Uterus (tissue), 4 donors: Measurements from ENCODE around the gene SH3BP5. TPM values are rescaled to one million over a fixed set of nuclear protein-coding genes. Genes with fewer than 3 reads are reported as not detected.

Source experiments
- DNase-seq, 2 donors: peaks; one replicate each; pipeline ENCODE4 v3.0.0-alpha.2; 2019 to 2020
- H3K27ac ChIP-seq, 2 donors: fragments of 200-600 bp; sonication (generic); 1 replicate in 1 of 2; 2 replicates in 1 of 2; pipeline ENCODE4 v1.5.1; 2016 to 2018
- H3K27me3 ChIP-seq, 2 donors: fragments of 200-600 bp; sonication (generic); one replicate each; pipeline ENCODE4 v1.5.1; 2018 to 2019; ENCODE audit warnings: control low read depth in 1 of 2
- H3K36me3 ChIP-seq, 2 donors: fragments of 200-600 bp; sonication (generic); one replicate each; pipeline ENCODE4 v1.5.1; 2019; ENCODE audit warnings: control low read depth in 1 of 2
- H3K4me1 ChIP-seq, 2 donors: fragments of 200-600 bp; sonication (generic); one replicate each; pipeline ENCODE4 v1.5.1; 2018 to 2019; ENCODE audit warnings: control low read depth in 1 of 2
- H3K4me3 ChIP-seq, 2 donors: fragments of 200-600 bp; sonication (generic); 1 replicate in 1 of 2; 2 replicates in 1 of 2; pipeline ENCODE4 v1.5.1; 2018 to 2019; ENCODE audit warnings: mild to moderate bottlenecking in 1 of 2
- H3K9me3 ChIP-seq, 2 donors: fragments of 200-600 bp; sonication (generic); one replicate each; pipeline ENCODE4 v1.5.1; 2019; ENCODE audit warnings: control low read depth in 1 of 2
- CTCF ChIP-seq, 4 experiments: fragments of 200-600 bp in 2 of 4; fragments of 450-650 bp in 2 of 4; sonication (generic) in 2 of 4; IDR thresholded peaks; one replicate each; pipeline ENCODE4 v1.5.1; 2016 to 2019; ENCODE audit warnings: antibody characterized with exemption in 4 of 4, mild to moderate bottlenecking in 2 of 4, moderate library complexity in 1 of 4
- POLR2A ChIP-seq, 2 donors: fragments of 450-650 bp; IDR thresholded peaks; one replicate each; pipeline ENCODE4 v1.6.1; 2016; ENCODE audit warnings: antibody characterized with exemption in 2 of 2, mild to moderate bottlenecking in 1 of 2, moderate library complexity in 1 of 2
- intact Hi-C: fragments of 100-400 bp; cut with DNase I; formaldehyde crosslinking; loops from one replicate; pipeline ENCODE4 v1.15.1; 2023; ENCODE audit warnings: low total_unique reads
- total RNA-seq, 4 donors: library from RNA; depleted of rRNA in 3 of 4; stranded (reverse); fragments of >200 nt in 3 of 4; gene quantifications; one replicate each; pipeline versions ENCODE4 v1.1.0 to v1.2.4, GENCODE V29; 2014 to 2023
- donor health status: DM: yes; HTN: yes; CAD: no.

SH3BP5 gene
- total RNA-seq, 4 donors from 2014 or later: 58.8 to 154 (median 75.5) TPM

DNA sequence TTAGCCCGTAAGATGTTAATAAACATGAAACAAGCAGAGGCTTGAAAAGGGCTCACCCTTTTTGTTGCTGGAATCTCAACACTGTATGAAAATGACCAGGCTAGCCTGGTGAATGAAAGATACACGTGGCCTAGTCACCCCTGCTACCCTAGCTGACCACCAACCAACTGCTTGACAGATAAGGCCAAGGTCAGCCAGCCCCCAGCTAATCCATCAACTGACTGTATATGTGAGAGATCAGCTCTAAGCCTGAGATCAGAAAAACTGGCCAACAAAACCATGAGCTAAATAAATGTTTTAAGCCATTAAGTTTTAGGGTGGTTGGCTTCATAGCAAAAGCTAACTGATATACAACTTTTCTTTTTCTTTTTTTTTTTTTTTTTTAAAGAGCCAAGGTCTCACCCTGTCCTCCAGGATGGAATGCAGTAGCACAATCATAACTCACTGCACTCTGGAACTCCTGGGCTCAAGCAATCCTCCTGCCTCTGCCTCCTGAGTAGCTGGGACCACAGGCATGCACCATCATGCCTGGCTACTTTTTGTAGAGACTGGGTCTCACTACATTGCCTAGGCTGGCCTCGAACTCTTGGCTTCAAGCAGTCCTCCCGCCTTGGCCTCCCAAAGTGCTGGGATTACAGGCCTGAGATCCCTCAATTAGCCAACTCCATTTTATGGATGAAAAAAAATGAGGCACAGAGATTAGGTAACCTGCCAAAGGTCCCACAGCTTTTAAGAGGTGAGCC, 34.6 kb downstream of the SH3BP5 start:
- Histone ChIP-seq H3K4me3 (no peak overlapping the region), H3K9me3 (no peaks in the 10 kb centered on the region), H3K36me3 (no peaks in the 10 kb centered on the region), H3K27me3 (no peaks in the 10 kb centered on the region), H3K27ac (peak overlapping the region; percentile 79 to 83), H3K4me1 (peaks cover 10 to 28% of the 10 kb centered on the region in 2 donors)
- no peak for DNase-seq
- no peak for TF ChIP-seq POLR2A (IDR thresholded peaks at IDR 0.05)
- TF ChIP-seq CTCF (IDR thresholded peaks at IDR 0.05): no peak
- intact Hi-C loops: no loop called here

- TF ChIP-seq CTCF (IDR thresholded peaks at IDR 0.05) (no peak), POLR2A (IDR thresholded peaks at IDR 0.05) (no peak)
- no peaks in the 10 kb centered on the region for H3K27me3 ChIP-seq
- no peaks in the 10 kb centered on the region for H3K9me3 ChIP-seq
- no peak overlapping the region for H3K4me3 ChIP-seq
- intact Hi-C loops: no loop called here
- no peaks in the 10 kb centered on the region for H3K36me3 ChIP-seq
- peaks cover 20 to 41% of the 10 kb centered on the region in 2 donors for H3K4me1 ChIP-seq
- DNase-seq: peak in 1 of 2 donors; percentile 76
- H3K27ac ChIP-seq: peak overlapping the region; percentile 79 to 83
Measured at GRCh38 chr3:15295506-15295905, 36.9 kb downstream of the SH3BP5 start.

GRCh38 chr3:15294929-15295328, 37.5 kb downstream of the SH3BP5 start:
- TF ChIP-seq CTCF (IDR thresholded peaks at IDR 0.05) (no peak), POLR2A (IDR thresholded peaks at IDR 0.05) (no peak)
- DNase-seq: no peak
- Histone ChIP-seq H3K4me1 (peaks cover 20 to 46% of the 10 kb centered on the region in 2 donors), H3K4me3 (no peak overlapping the region), H3K27me3 (no peaks in the 10 kb centered on the region), H3K9me3 (no peaks in the 10 kb centered on the region), H3K27ac (peak overlapping the region; percentile 79 to 83), H3K36me3 (no peaks in the 10 kb centered on the region)
- intact Hi-C loops: no loop called here

GRCh38 chr3:15292765-15293522, 39.4 kb downstream of the SH3BP5 start:
- no peaks in the 10 kb centered on the region for H3K9me3 ChIP-seq
- no peaks in the 10 kb centered on the region for H3K27me3 ChIP-seq
- no peak overlapping the region for H3K4me3 ChIP-seq
- TF ChIP-seq CTCF (IDR thresholded peaks at IDR 0.05) (no peak), POLR2A (IDR thresholded peaks at IDR 0.05) (no peak)
- H3K36me3 ChIP-seq: no peaks in the 10 kb centered on the region
- intact Hi-C loops: no loop called here
- peak overlapping the region; percentile 79 to 83 for H3K27ac ChIP-seq
- DNase-seq: peak; percentile 79 to 84
- peaks cover 20 to 43% of the 10 kb centered on the region in 2 donors for H3K4me1 ChIP-seq
